CD4-positive, CD25-positive, alpha-beta regulatory T cell (primary cell): ENCODE measurements around the gene DENND4B. TPM values are rescaled to one million over a fixed set of nuclear protein-coding genes. Genes with fewer than 3 reads are reported as not detected.

Experiments used
- ATAC-seq, 2 donors: fragments of 150-1000 bp; cut with Tn5 transposase; one replicate each; pipeline ENCODE4 v1.10.0; 2021; ENCODE audit warnings: low read depth in 2 of 2, moderate number of reproducible peaks in 2 of 2, moderate library complexity in 1 of 2
- DNase-seq, 3 donors: peaks; one replicate each; pipeline versions ENCODE4 v3.0.0 to v3.0.0-alpha.2; 2012 to 2022; ENCODE audit warnings: mixed read lengths in 1 of 3
- H3K27ac ChIP-seq: one replicate; pipeline ENCODE4 v1.7.0; 2013; ENCODE audit warnings: mild to moderate bottlenecking, low read length; ENCODE audit not compliant: insufficient read depth, poor library complexity, severe bottlenecking
- H3K27me3 ChIP-seq: one replicate; pipeline ENCODE4 v1.7.0; 2013; ENCODE audit warnings: low read length; ENCODE audit not compliant: control insufficient read depth, insufficient read depth
- H3K36me3 ChIP-seq: one replicate; pipeline ENCODE4 v1.7.0; 2013; ENCODE audit warnings: mild to moderate bottlenecking, low read length, moderate library complexity; ENCODE audit not compliant: control insufficient read depth, insufficient read depth
- H3K4me1 ChIP-seq: 2 replicates; pipeline ENCODE4 v1.7.0; 2013; ENCODE audit warnings: mild to moderate bottlenecking, low read length; ENCODE audit not compliant: insufficient read depth, control insufficient read depth, poor library complexity, severe bottlenecking
- H3K4me3 ChIP-seq: one replicate; pipeline ENCODE4 v1.7.0; 2013; ENCODE audit warnings: low read depth, mild to moderate bottlenecking, low read length, moderate library complexity
- H3K9me3 ChIP-seq, 2 experiments: 1 replicate in 1 of 2; 2 replicates in 1 of 2; pipeline ENCODE4 v1.7.0; 2013; ENCODE audit warnings: low read length in 2 of 2, mild to moderate bottlenecking in 1 of 2, moderate library complexity in 1 of 2; ENCODE audit not compliant: control insufficient read depth in 2 of 2
- H3K27ac Mint-ChIP-seq, 3 donors: one replicate each; pipeline ENCODE4 v1.8.0; 2020 to 2022; ENCODE audit warnings: mild to moderate bottlenecking in 3 of 3, mixed read lengths in 3 of 3, moderate library complexity in 2 of 3
- H3K27me3 Mint-ChIP-seq: one replicate; pipeline ENCODE4 v1.8.0; 2022; ENCODE audit warnings: mild to moderate bottlenecking, mixed read lengths
- H3K36me3 Mint-ChIP-seq: one replicate; pipeline ENCODE4 v1.8.0; 2020; ENCODE audit warnings: mixed read lengths
- H3K4me1 Mint-ChIP-seq, 4 donors: one replicate each; pipeline ENCODE4 v1.8.0; 2020 to 2022; ENCODE audit warnings: mixed read lengths in 4 of 4, mild to moderate bottlenecking in 1 of 4
- H3K4me3 Mint-ChIP-seq, 4 donors: one replicate each; pipeline ENCODE4 v1.8.0; 2020 to 2022; ENCODE audit warnings: mild to moderate bottlenecking in 4 of 4, mixed read lengths in 4 of 4, moderate library complexity in 3 of 4
- H3K9me3 Mint-ChIP-seq, 7 donors: one replicate each; pipeline ENCODE4 v1.8.0; 2020 to 2022; ENCODE audit warnings: mixed read lengths in 7 of 7, mild to moderate bottlenecking in 3 of 7, moderate library complexity in 2 of 7
- polyA plus RNA-seq, 4 donors: library from polyadenylated mRNA; unstranded; fragments of 300-500 nt; fragmentation: Illumina TruSeq; gene quantifications; one replicate each; pipeline ENCODE4 v1.2.3, GENCODE V29; 2021
- total RNA-seq: library from RNA; stranded (reverse); gene quantifications from one replicate; pipeline ENCODE4 v1.2.3, GENCODE V29; 2022

The DENND4B gene
- total and polyA plus RNA-seq, 5 donors from 2014 or later = 11.2 to 133 (median 13.7) TPM

DNA sequence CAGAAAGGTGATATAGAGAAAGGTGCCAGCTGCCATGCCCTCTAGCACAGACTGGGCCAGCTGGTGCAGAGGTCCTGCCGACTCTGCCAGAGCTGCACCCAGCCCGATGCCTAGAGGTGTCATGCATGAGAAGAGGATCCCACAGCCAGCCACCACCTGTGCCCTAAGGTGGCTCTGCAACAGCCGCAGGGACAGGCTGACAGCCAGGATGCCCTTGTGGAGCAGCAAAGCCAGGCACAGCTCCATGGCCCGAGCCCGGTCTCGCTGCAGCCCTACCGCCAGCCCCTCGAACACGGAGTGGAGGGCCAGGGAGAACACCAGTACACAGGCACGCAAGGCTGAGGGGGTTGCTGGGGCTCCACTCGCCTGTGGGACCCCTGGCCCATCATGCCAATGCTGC is 13.7 kb upstream of the DENND4B start:
- DNase-seq (no peak), ATAC-seq (no peak)
- Histone ChIP-seq H3K27me3 (no peaks in the 10 kb centered on the region), H3K27ac (no peak overlapping the region), H3K36me3 (peaks cover 5% of the 10 kb centered on the region), H3K9me3 (no peaks in the 10 kb centered on the region), H3K4me1 (peaks cover 54% of the 10 kb centered on the region), H3K4me3 (no peak overlapping the region)
- H3K27ac Mint-ChIP-seq = peak overlapping the region in 2 of 3 donors; percentile 74 to 85
- peaks cover 15 to 75% (median 43%) of the 10 kb centered on the region in 4 donors for H3K4me1 Mint-ChIP-seq
- no peaks in the 10 kb centered on the region for H3K36me3 Mint-ChIP-seq
- peak overlapping the region in 3 of 4 donors; percentile 29 to 97 (median 39) for H3K4me3 Mint-ChIP-seq
- no peaks in the 10 kb centered on the region for H3K9me3 Mint-ChIP-seq
- H3K27me3 Mint-ChIP-seq = no peaks in the 10 kb centered on the region

DNA sequence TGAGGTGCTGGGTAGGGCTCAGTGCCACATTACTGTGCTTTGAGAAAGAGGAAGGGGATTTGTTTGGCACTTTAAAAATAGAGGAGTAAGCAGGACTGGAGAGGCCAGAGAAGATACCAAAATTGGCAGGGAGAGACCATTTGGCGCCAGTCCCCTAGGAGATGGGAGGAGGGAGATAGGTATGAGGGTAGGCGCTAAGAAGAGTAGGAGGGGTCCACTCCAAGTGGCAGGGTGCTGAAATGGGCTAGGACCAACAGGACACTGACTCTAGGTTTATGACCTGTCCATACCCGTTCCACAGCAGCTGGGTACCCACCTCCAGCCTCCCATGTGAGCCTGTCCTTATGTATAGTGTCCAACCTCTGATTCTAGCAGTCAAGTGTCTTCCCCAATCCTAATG is 12.9 kb upstream of the DENND4B start:
- Mint-ChIP-seq H3K4me1 (peaks cover 15 to 80% (median 45%) of the 10 kb centered on the region in 4 donors), H3K27me3 (no peaks in the 10 kb centered on the region), H3K4me3 (peak overlapping the region in 2 of 4 donors; percentile 36 to 97), H3K9me3 (no peaks in the 10 kb centered on the region), H3K27ac (peak overlapping the region; percentile 67 to 85 (median 74)), H3K36me3 (peaks cover 1% of the 10 kb centered on the region)
- Histone ChIP-seq H3K4me3 (no peak overlapping the region), H3K9me3 (no peaks in the 10 kb centered on the region), H3K36me3 (peaks cover 10% of the 10 kb centered on the region), H3K27ac (no peak overlapping the region), H3K27me3 (no peaks in the 10 kb centered on the region), H3K4me1 (peaks cover 59% of the 10 kb centered on the region)
- no peak for DNase-seq
- no peak for ATAC-seq

DNA sequence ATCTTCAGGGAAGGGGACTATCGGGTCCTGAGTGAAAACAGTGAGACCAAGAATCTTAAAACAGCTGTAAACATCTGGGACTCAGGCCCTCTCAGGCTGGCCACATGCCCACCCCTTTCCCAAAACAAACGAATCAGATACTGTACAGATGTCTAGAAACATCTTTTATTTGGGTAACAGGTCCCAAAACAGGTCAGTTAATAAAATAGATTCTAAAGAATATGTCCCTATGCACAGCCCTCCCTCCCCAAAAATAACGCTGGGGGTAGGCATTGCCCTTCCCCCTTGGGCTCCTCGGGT is 12.4 kb upstream of the DENND4B start:
- Mint-ChIP-seq H3K4me3 (peak overlapping the region; percentile 97 to 99 (median 98)), H3K4me1 (peaks cover 11 to 80% (median 49%) of the 10 kb centered on the region in 4 donors), H3K36me3 (peaks cover 6% of the 10 kb centered on the region), H3K27me3 (no peaks in the 10 kb centered on the region), H3K9me3 (no peaks in the 10 kb centered on the region), H3K27ac (peak overlapping the region; percentile 97 to 99 (median 98))
- H3K4me3 ChIP-seq = peak overlapping the region; percentile 69
- H3K27me3 ChIP-seq = no peaks in the 10 kb centered on the region
- H3K4me1 ChIP-seq = peaks cover 54% of the 10 kb centered on the region
- DNase-seq (no peak), ATAC-seq (no peak)
- no peaks in the 10 kb centered on the region for H3K9me3 ChIP-seq
- peak overlapping the region; percentile 94 for H3K27ac ChIP-seq
- peaks cover 16% of the 10 kb centered on the region for H3K36me3 ChIP-seq

DNA sequence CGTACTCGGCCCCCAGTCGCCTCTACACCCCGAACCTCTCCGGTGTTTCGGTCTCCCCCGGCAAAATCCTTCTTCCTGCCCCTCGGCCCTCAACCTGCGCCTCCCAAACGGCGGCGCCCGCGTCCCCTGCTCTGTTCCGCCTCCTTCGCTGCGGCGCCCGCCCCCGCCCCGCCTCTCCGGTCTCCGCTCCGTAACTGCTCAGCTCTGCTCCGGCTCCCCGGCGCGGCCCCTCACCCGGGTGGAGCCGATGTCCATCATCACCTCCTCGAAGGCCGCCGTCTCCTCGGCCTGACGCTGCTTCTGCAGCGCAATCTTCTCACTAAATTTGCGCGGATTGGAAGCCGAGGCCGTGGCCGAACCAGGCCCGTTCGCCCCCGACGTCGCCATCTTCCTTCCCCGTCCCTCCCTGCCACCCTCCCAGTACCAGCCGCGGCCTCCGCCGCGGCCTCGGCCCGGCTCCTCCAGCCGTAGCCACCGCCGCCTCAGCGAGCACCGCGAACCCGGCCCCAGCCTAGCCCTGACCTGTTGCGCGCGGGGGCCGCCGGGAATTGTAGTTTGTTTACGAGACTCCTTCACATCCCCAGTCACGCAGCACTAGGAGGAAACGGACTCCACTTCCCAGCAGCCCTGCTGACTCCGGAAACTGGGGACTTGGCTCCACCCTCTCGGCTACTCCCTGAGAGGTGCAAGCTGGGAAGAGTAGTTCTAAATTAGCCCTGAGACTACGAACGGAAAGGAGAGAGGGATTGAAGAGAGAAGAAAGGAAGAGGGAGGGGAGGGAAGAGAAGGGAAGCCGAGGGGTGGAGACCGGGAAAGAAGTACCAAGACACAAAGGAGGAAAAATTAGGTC is 11.8 kb upstream of the DENND4B start, which contains the start of gene CRTC2:
Gene CRTC2, minus strand, starts transcription at position 502 of the 850 bp plus-strand sequence. Its CDS starts 115 bp downstream, at position 387.
- peaks cover 5 to 80% (median 46%) of the 10 kb centered on the region in 4 donors for H3K4me1 Mint-ChIP-seq
- Histone ChIP-seq H3K36me3 (peaks cover 22% of the 10 kb centered on the region), H3K27ac (peak within 1 kb of the TSS; percentile 94), H3K4me1 (peaks cover 50% of the 10 kb centered on the region), H3K4me3 (peak within 1 kb of the TSS; percentile 97), H3K9me3 (no peaks in the 10 kb centered on the region), H3K27me3 (no peaks in the 10 kb centered on the region)
- H3K27me3 Mint-ChIP-seq = no peaks in the 10 kb centered on the region
- H3K27ac Mint-ChIP-seq = peak within 1 kb of the TSS; percentile 97 to 99 (median 98)
- peak within 1 kb of the TSS; percentile 97 to 99 (median 98) for H3K4me3 Mint-ChIP-seq
- DNase-seq (peak; percentile 97 to 98 (median 98)), ATAC-seq (peak; percentile 91 to 94)
- peaks cover 8% of the 10 kb centered on the region for H3K36me3 Mint-ChIP-seq
- no peaks in the 10 kb centered on the region for H3K9me3 Mint-ChIP-seq

DNA sequence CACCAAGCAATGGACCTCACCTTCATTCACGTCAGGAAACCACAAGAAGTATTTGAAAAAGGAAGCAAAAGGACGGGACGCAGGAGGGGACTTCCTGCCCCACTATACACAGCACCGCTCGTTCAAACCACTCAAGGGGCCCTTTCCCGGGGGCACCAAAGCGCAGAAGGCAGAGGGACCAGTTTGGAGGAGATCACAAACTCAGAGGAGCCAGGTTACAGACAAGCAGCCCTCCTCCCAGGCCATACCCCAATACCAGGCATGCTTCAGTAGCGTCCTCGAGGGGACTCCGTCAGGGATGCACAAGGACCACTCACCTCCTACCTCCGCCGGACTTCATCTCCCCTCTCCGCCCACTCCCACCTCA is 11.2 kb upstream of the DENND4B start:
- H3K4me3 ChIP-seq = peak overlapping the region; percentile 97
- no peaks in the 10 kb centered on the region for H3K9me3 Mint-ChIP-seq
- H3K4me3 Mint-ChIP-seq = peak overlapping the region; percentile 97 to 99 (median 98)
- no peaks in the 10 kb centered on the region for H3K27me3 Mint-ChIP-seq
- H3K36me3 ChIP-seq = peaks cover 26% of the 10 kb centered on the region
- no peaks in the 10 kb centered on the region for H3K9me3 ChIP-seq
- H3K27me3 ChIP-seq = no peaks in the 10 kb centered on the region
- peak overlapping the region; percentile 94 for H3K27ac ChIP-seq
- peaks cover 44% of the 10 kb centered on the region for H3K4me1 ChIP-seq
- H3K4me1 Mint-ChIP-seq = peaks cover 4 to 78% (median 46%) of the 10 kb centered on the region in 4 donors
- DNase-seq = peak; percentile 29 to 78 (median 57)
- peak overlapping the region; percentile 97 to 99 (median 98) for H3K27ac Mint-ChIP-seq
- H3K36me3 Mint-ChIP-seq = peaks cover 8% of the 10 kb centered on the region
- ATAC-seq = peak; percentile 1

DNA sequence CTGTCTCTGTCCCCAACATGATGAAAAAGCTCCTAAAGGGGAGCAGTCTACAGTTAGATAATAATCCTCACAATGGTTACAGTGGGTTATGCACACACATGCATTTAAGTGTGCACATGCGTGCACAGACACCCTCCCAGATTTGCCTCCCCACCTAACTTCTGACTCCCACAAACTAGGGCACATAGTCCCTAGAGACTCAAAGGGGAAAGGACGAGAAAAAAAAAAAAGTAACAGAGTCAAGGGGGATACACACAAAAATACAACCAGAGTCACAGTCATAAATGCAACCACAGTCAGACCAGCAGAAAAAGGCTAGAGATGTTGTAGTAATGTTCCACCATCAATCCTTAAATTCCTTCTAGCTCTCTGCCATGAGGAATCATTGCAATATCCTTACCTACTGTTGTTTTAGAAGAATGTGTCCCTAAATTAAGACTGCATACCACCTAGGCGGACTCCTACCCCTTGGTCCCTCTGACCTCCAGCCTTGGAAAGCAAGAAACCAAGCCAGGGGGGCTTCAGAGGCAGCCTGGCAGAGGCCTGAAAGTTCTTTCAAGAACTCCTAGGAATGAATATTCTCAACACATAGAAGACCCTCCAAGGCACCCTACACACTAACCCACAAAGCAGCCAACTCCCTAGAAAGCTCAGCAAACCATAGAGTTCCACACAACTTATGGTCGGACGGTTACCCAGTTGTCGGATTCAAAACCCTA is 10.6 kb upstream of the DENND4B start:
- H3K9me3 ChIP-seq = no peaks in the 10 kb centered on the region
- peak overlapping the region; percentile 97 to 99 (median 98) for H3K27ac Mint-ChIP-seq
- peak overlapping the region; percentile 97 to 99 (median 98) for H3K4me3 Mint-ChIP-seq
- no peaks in the 10 kb centered on the region for H3K9me3 Mint-ChIP-seq
- peak overlapping the region; percentile 94 for H3K27ac ChIP-seq
- ATAC-seq (no peak), DNase-seq (no peak)
- peaks cover 4 to 74% (median 44%) of the 10 kb centered on the region in 4 donors for H3K4me1 Mint-ChIP-seq
- peak overlapping the region; percentile 97 for H3K4me3 ChIP-seq
- no peaks in the 10 kb centered on the region for H3K27me3 Mint-ChIP-seq
- peaks cover 32% of the 10 kb centered on the region for H3K36me3 ChIP-seq
- H3K36me3 Mint-ChIP-seq = peaks cover 11% of the 10 kb centered on the region
- H3K4me1 ChIP-seq = peaks cover 39% of the 10 kb centered on the region
- no peaks in the 10 kb centered on the region for H3K27me3 ChIP-seq

DNA sequence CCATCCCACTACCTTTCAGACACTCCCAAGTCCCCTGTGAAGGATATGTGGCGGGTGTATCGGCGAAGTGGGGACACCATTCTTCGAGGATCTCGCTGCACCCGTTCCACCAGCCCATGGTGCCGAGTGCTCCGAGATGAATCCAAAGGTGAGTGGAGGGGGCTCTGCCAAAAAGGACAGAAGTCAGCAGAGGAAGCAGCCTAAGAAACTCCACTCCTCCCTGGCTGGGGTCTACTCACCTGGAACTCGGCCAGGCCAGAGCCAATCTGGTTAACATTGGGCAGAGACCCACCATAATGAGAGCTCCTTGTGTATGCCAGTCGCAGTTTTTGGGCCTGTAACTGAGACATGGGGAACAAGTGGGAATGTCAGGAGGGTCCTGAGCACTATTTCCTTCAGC is 8.3 kb upstream of the DENND4B start:
- DNase-seq (no peak), ATAC-seq (no peak)
- peaks cover 51% of the 10 kb centered on the region for H3K36me3 ChIP-seq
- H3K4me3 ChIP-seq = no peak overlapping the region
- H3K27ac ChIP-seq = no peak overlapping the region
- H3K27ac Mint-ChIP-seq = peak overlapping the region in 1 of 3 donors; percentile 89
- peaks cover 4 to 73% (median 40%) of the 10 kb centered on the region in 4 donors for H3K4me1 Mint-ChIP-seq
- no peaks in the 10 kb centered on the region for H3K27me3 ChIP-seq
- peaks cover 25% of the 10 kb centered on the region for H3K36me3 Mint-ChIP-seq
- H3K27me3 Mint-ChIP-seq = no peaks in the 10 kb centered on the region
- no peaks in the 10 kb centered on the region for H3K9me3 Mint-ChIP-seq
- peaks cover 37% of the 10 kb centered on the region for H3K4me1 ChIP-seq
- no peaks in the 10 kb centered on the region for H3K9me3 ChIP-seq
- H3K4me3 Mint-ChIP-seq = peak overlapping the region in 1 of 4 donors; percentile 78
